Choroid plexus epithelial cell (primary cell): ENCODE data around the gene CRYM.
"Not testable (repeated sequence)": the region's sequence is repeated elsewhere in the genome, so short reads cannot be mapped to it uniquely, and the experiment has no call there.

ENCODE experiments used
- DNase-seq: peaks from one replicate; pipeline ENCODE4 v3.0.0-alpha.2; 2010; ENCODE audit warnings: low read depth
- H3K4me3 ChIP-seq: 2 replicates; pipeline ENCODE4 v1.5.1; 2011; ENCODE audit warnings: low read depth, mild to moderate bottlenecking, control low read depth, low read length, moderate library complexity
- TF ChIP-seq, protein P1 (sequence below): conservative IDR thresholded peaks from 2 replicates; pipeline ENCODE4 v1.5.1; 2011; ENCODE audit warnings: low read depth, mild to moderate bottlenecking, control low read depth, inconsistent platforms, low read length, moderate library complexity

CRYM gene

DNA sequence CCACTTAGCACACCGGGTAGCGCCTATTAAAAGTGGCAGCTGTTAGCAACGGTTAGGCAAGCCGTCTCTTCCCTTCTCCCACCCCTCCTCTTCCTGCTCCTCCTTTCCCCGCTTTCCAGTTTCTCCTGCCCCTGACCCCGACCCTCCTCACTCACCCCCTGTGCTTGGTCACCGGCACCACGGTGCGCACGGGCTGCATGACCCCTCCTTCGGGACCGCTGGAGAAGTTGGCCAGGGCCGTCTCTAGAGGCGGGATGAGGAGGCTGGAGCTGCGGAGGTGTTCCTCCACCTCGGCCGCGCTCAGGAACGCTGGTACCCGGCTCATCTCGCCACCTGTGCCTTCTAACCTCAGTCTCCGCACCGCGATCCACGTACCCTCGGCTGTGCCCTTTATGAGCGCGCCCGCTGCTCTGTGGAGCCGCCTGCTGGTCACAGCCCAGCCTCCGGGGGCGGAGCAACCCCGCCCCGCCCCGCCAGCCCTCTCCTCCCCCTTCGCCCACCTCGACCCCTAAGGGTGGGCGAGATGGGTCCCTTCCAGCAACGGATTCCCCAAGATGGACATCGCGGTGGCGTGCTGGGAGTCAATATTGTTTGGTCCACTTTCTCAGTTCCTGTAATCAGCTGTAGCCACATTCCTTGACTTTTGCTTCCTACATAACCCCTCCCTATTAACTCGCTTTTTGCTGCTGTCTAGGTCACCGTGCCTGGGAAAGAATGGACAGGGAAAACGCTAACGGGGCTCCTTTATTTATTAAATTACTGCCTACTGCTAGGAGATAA, at the start of gene CRYM:
TSS of gene CRYM (minus strand) at position 364 of the 780 bp plus-strand sequence. CDS start at position 325, 39 bp downstream.
- peak within 1 kb of the TSS; percentile 43 for H3K4me3 ChIP-seq
- DNase-seq: peak; percentile 24
- TF ChIP-seq, protein P1, sequence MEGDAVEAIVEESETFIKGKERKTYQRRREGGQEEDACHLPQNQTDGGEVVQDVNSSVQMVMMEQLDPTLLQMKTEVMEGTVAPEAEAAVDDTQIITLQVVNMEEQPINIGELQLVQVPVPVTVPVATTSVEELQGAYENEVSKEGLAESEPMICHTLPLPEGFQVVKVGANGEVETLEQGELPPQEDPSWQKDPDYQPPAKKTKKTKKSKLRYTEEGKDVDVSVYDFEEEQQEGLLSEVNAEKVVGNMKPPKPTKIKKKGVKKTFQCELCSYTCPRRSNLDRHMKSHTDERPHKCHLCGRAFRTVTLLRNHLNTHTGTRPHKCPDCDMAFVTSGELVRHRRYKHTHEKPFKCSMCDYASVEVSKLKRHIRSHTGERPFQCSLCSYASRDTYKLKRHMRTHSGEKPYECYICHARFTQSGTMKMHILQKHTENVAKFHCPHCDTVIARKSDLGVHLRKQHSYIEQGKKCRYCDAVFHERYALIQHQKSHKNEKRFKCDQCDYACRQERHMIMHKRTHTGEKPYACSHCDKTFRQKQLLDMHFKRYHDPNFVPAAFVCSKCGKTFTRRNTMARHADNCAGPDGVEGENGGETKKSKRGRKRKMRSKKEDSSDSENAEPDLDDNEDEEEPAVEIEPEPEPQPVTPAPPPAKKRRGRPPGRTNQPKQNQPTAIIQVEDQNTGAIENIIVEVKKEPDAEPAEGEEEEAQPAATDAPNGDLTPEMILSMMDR: peak; percentile 75

DNA sequence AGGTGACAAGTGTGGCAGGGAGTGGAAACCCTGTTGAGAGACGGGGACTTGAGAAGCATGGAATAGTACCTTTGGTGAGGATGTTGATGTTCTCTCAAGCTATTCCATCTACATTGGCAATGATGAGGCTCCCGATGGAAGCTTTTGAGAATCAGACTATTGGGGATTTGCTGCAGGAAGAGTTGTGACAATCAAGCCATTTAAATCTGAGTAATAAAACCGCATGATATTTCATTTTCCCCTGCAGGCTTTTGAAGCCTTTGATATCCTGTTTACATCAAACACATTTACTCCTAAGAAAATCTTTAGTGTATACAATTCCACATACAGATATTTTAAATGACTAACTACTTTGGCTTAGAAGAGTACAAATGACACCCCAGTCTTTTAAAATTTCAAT, 49.0 kb upstream of the CRYM start:
- DNase-seq: no peak
- TF ChIP-seq, protein P1: no peak
- no peak overlapping the region for H3K4me3 ChIP-seq

DNA sequence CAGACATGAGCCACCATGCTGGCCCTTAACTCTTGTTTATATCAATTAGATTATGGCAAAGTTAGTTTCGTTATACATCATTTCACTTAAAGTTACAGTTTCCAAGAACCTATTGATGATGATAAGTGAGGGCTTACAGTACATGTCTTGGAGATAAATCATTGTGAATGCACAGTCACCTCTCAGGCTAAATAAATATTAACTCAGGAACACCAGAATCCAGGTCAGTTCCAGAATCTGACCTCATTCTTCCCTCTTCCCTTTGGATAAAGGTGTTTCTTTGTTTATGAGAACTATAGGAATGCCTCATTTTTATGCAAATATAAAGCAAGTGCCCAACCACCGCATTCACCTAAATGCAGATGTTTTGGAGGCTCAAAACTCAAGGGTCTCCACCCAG, 48.4 kb upstream of the CRYM start:
- no peak for DNase-seq
- H3K4me3 ChIP-seq: no peak overlapping the region
- TF ChIP-seq, protein P1: no peak

DNA sequence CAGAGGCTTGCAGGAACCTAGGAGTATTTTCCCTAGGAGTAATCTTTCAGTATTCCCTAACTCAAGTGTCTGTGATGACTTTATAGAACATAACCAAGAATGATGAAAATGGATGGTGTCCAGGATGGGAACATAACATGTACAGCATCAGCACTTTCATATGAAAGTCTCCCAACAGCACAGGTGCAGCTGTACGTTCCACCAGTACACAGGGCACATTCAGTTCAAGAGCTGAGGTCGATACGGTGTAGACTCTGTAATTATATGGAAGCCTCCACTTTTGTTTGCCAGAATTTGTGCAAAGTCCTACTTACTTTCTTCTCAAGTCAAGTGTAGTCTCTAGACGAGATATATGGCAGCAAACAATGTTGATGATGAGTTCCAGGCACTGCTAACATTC, 46.2 kb upstream of the CRYM start:
- no peak for DNase-seq
- TF ChIP-seq, protein P1: no peak
- no peak overlapping the region for H3K4me3 ChIP-seq

- not testable (repeated sequence) for DNase-seq, H3K4me3 ChIP-seq
Measured at GRCh38 chr16:21322251-21322650, 44.2 kb upstream of the CRYM start.

DNA sequence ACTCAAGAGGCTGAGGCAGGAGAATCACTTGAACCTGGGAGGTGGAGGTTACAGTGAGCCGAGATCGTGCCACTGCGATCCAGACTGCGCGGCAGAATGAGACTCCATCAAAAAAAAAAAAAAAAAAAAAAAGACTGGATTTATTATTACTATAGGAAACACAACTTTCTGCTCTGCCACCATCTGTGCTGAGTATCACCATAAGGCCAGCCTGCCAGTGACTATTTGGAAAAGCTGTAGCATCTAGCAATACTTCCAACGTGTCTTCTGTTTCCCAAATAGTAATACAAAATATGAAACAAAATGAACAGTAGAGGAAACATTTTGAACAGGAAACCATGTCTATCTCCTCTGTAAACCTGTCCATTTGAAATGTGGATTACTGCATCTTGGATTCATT, 43.6 kb upstream of the CRYM start:
- TF ChIP-seq, protein P1: no peak
- no peak for DNase-seq

DNA sequence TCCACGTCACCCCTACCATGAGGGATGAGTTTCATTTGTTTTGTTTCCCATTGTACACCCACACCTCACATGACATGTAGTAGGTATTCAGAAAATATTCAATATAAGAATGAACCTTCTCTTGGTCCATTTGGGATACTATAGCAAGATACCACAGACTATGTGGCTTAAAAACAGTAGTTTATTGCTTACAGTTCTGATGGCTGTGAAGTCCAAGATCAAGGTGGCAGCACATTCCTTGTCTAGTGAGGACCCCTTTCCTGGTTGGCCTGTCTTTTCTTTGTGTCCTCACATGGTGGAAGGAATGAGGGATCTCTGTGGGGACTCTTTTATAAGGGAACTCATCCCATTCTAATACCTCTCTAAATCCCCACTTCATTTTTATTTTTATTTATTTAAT, 36.2 kb upstream of the CRYM start:
- DNase-seq: no peak
- H3K4me3 ChIP-seq: no peak overlapping the region
- TF ChIP-seq, protein P1: no peak

More for the DNA sequence above, 43.6 kb upstream of the CRYM start:
- no peak overlapping the region for H3K4me3 ChIP-seq

- not testable (repeated sequence) for H3K4me3 ChIP-seq, DNase-seq
Measured at GRCh38 chr16:21312863-21313372, 34.8 kb upstream of the CRYM start.

GRCh38 chr16:21312046-21312445, 34.0 kb upstream of the CRYM start:
- DNase-seq, H3K4me3 ChIP-seq: not testable (repeated sequence)

GRCh38 chr16:21306712-21307111, 28.6 kb upstream of the CRYM start:
- not testable (repeated sequence) for DNase-seq, H3K4me3 ChIP-seq
